GM10266 (cell line): ENCODE measurements around the gene E2F7.

ENCODE experiments used
- DNase-seq: peaks from one replicate; pipeline ENCODE4 v3.0.0; 2012; ENCODE audit errors: extremely low spot score
- CTCF ChIP-seq: IDR thresholded peaks from 2 replicates; pipeline ENCODE4 v1.5.1; 2012; ENCODE audit warnings: mild to moderate bottlenecking, low read depth; ENCODE audit not compliant: control insufficient read depth, insufficient read depth; ENCODE audit errors: missing control alignments

Gene E2F7

GRCh38 chr12:77019920-77020319 is 45.4 kb downstream of the E2F7 start:
- no peak for DNase-seq
- TF ChIP-seq CTCF: no peak

GRCh38 chr12:77016606-77017005 is 48.8 kb downstream of the E2F7 start:
- TF ChIP-seq CTCF: no peak
- no peak for DNase-seq

- no peak for TF ChIP-seq CTCF
- DNase-seq: no peak
These were observed 52.3 kb downstream of the E2F7 start for GRCh38 chr12:77013091-77013490.

GRCh38 chr12:77010691-77011548 is 54.4 kb downstream of the E2F7 start:
- DNase-seq: peak; percentile 64
- peak; percentile 91 for TF ChIP-seq CTCF

GRCh38 chr12:77007476-77007875 is 57.9 kb downstream of the E2F7 start:
- TF ChIP-seq CTCF: no peak
- DNase-seq: no peak

GRCh38 chr12:77005611-77006098 is 59.7 kb downstream of the E2F7 start:
- DNase-seq: no peak
- no peak for TF ChIP-seq CTCF

GRCh38 chr12:77003914-77004313 is 61.5 kb downstream of the E2F7 start:
- no peak for TF ChIP-seq CTCF
- DNase-seq: no peak
